A549 (cell line): ENCODE results near the gene TBX15. TPM values are rescaled to one million over a fixed set of nuclear protein-coding genes. Genes with fewer than 3 reads are reported as not detected.

Experiments used
- ATAC-seq, 2 experiments: fragments of 200-7000 bp in 1 of 2; fragments of >200 bp in 1 of 2; cut with Nextera tagmentation in 1 of 2; cut with Tn5 transposase in 1 of 2; 3 replicates each; pipeline versions ENCODE4 v1.8.0 to v1.9.1; 2018 to 2020; ENCODE audit warnings: mild to moderate bottlenecking in 1 of 2, moderate library complexity in 1 of 2
- CTCF ChIA-PET: fragments of 300-600 bp; sonication (Branson Sonifier 250); formaldehyde crosslinking; extraction: SDS; loops from one replicate; lab custom pipeline; 2021; ENCODE audit warnings: antibody characterized with exemption, inconsistent platforms; lab: Yijun Ruan, JAX
- POLR2A ChIA-PET: fragments of 350-600 bp; formaldehyde crosslinking; extraction: SDS; loops from one replicate; lab custom pipeline; 2021; ENCODE audit warnings: antibody characterized with exemption, inconsistent platforms; lab: Yijun Ruan, JAX
- DNase-seq, 2 experiments: peaks; one replicate each; pipeline versions ENCODE4 v3.0.0 to v3.0.0-alpha.2; 2011 to 2016; ENCODE audit warnings: low read depth in 1 of 2, low spot score in 1 of 2
- FAIRE-seq: peaks from 2 replicates; lab custom pipeline; 2011; peaks lifted over from hg19 to GRCh38; lab: Jason Lieb, UNC
- H3K27ac ChIP-seq, 2 experiments: fragments of >200 bp; sonication (Bioruptor Twin); formaldehyde crosslinking; 3 replicates each; pipeline ENCODE4 v1.5.1; 2016 to 2017
- H3K4me1 ChIP-seq: fragments of >200 bp; sonication (Bioruptor Twin); formaldehyde crosslinking; 3 replicates; pipeline ENCODE4 v1.6.1; 2016
- H3K4me2 ChIP-seq: fragments of >200 bp; sonication (Bioruptor Twin); formaldehyde crosslinking; 3 replicates; pipeline ENCODE4 v1.6.1; 2016
- H3K4me3 ChIP-seq: fragments of >200 bp; sonication (Bioruptor Twin); formaldehyde crosslinking; 3 replicates; pipeline ENCODE4 v1.5.1; 2016
- H3K9me3 ChIP-seq: fragments of >200 bp; sonication (Bioruptor Twin); formaldehyde crosslinking; 3 replicates; pipeline ENCODE4 v1.6.1; 2016
- CEBPB ChIP-seq, 2 experiments: fragments of >200 bp in 1 of 2; sonication (Bioruptor Twin) in 1 of 2; formaldehyde crosslinking in 1 of 2; IDR thresholded peaks; 2 replicates each; pipeline ENCODE4 v1.6.1; 2012 to 2016
- CHD4 ChIP-seq: fragments of 200-600 bp; sonication (generic); IDR thresholded peaks from 2 replicates; pipeline ENCODE4 v1.6.1; 2016; ENCODE audit warnings: antibody characterized with exemption, mild to moderate bottlenecking, borderline replicate concordance
- FOSB ChIP-seq: fragments of 250-450 bp; sonication (Bioruptor Pico); IDR thresholded peaks from 2 replicates; pipeline ENCODE4 v1.5.0; 2020; ENCODE audit warnings: mild to moderate bottlenecking, moderate library complexity
- FOSL2 ChIP-seq, 2 experiments: fragments of 450-650 bp in 1 of 2; fragments of >200 bp in 1 of 2; sonication (Bioruptor Twin) in 1 of 2; formaldehyde crosslinking; IDR thresholded peaks; 2 replicates each; pipeline versions ENCODE4 v1.5.0 to v1.6.1; 2016 to 2020; ENCODE audit warnings: mild to moderate bottlenecking in 1 of 2, moderate library complexity in 1 of 2
- HOXB5 ChIP-seq: fragments of 250-450 bp; sonication (Bioruptor Pico); IDR thresholded peaks from 2 replicates; pipeline ENCODE4 v1.5.0; 2020; ENCODE audit warnings: mild to moderate bottlenecking, moderate library complexity
- JUNB ChIP-seq: fragments of >200 bp; sonication (Bioruptor Twin); formaldehyde crosslinking; IDR thresholded peaks from 2 replicates; pipeline ENCODE4 v1.6.1; 2016
- KDM1A ChIP-seq: fragments of 200-600 bp; sonication (generic); IDR thresholded peaks from 2 replicates; pipeline ENCODE4 v1.6.1; 2016; ENCODE audit warnings: low read depth, mild to moderate bottlenecking
- KDM5A ChIP-seq: fragments of 200-600 bp; sonication (generic); IDR thresholded peaks from 2 replicates; pipeline ENCODE4 v1.6.1; 2016; ENCODE audit warnings: antibody characterized with exemption, mild to moderate bottlenecking
- MAX ChIP-seq: IDR thresholded peaks from 2 replicates; pipeline ENCODE4 v1.6.1; 2012
- MAZ ChIP-seq: fragments of 150-350 bp; IDR thresholded peaks from 2 replicates; pipeline ENCODE4 v1.6.1; 2014; ENCODE audit warnings: antibody characterized with exemption, low read depth, low read length, borderline replicate concordance
- NR3C1 ChIP-seq: fragments of >200 bp; sonication (Bioruptor Twin); formaldehyde crosslinking; IDR thresholded peaks from 3 replicates; pipeline ENCODE4 v1.6.1; 2017
- PBX3 ChIP-seq: IDR thresholded peaks from 2 replicates; pipeline ENCODE4 v1.6.1; 2012
- RARB ChIP-seq: fragments of 250-450 bp; sonication (Bioruptor Pico); IDR thresholded peaks from 2 replicates; pipeline ENCODE4 v1.8.0; 2021; ENCODE audit warnings: mild to moderate bottlenecking, moderate library complexity
- SREBF2 ChIP-seq: fragments of 450-650 bp; IDR thresholded peaks from 2 replicates; pipeline ENCODE4 v1.6.1; 2014; ENCODE audit warnings: mild to moderate bottlenecking, moderate library complexity
- ZC3H11A ChIP-seq: fragments of 450-650 bp; IDR thresholded peaks from 2 replicates; pipeline ENCODE4 v1.6.1; 2014; ENCODE audit warnings: antibody characterized with exemption, mild to moderate bottlenecking
- ZNF302 ChIP-seq: fragments of 250-450 bp; sonication (Bioruptor Pico); IDR thresholded peaks from 2 replicates; pipeline ENCODE4 v1.9.0; 2021; ENCODE audit warnings: inconsistent platforms, mild to moderate bottlenecking, moderate library complexity
- WGBS: methylation state at CpG from one replicate; pipeline ENCODE4 v1.1.6; 2017; ENCODE audit errors: missing lambda C conversion rate; 5-methylcytosine and 5-hydroxymethylcytosine counted together
- polyA plus RNA-seq, 4 experiments: library from polyadenylated mRNA; depleted of rRNA in 3 of 4; stranded (reverse); fragments of >200 nt; fragmentation: RNase III in 1 of 4; extraction: RNeasy Plus Mini Kit Qiagen cat#74134 plus additional on column Dnase treatment in 1 of 4; gene quantifications; 2 replicates in 3 of 4; 3 replicates in 1 of 4; pipeline ENCODE4 v1.2.3, GENCODE V29; 2011 to 2017
- TF ChIP-seq, protein P1 (sequence below): fragments of >200 bp; sonication (Bioruptor Twin); formaldehyde crosslinking; IDR thresholded peaks from 2 replicates; pipeline ENCODE4 v1.6.1; 2016
- TF ChIP-seq, protein P2 (sequence below): fragments of >200 bp; sonication (Bioruptor Twin); formaldehyde crosslinking; IDR thresholded peaks from 3 replicates; pipeline ENCODE4 v1.6.1; 2016
- TF ChIP-seq, protein P3 (sequence below): fragments of 150-350 bp; IDR thresholded peaks from 2 replicates; pipeline ENCODE4 v1.6.1; 2014; ENCODE audit warnings: low read depth, mild to moderate bottlenecking, low read length
- TF ChIP-seq, protein P4 (sequence below): fragments of 250-450 bp; sonication (Bioruptor Pico); IDR thresholded peaks from 2 replicates; pipeline ENCODE4 v1.5.0; 2020; ENCODE audit warnings: low read depth, mild to moderate bottlenecking, moderate library complexity

TBX15 gene
- polyA plus RNA-seq, 2 of the 4 experiments (the other 2 are of a cell fraction), result 0.04 TPM; not detected in 1

GRCh38 chr1:118963456-118964430 lies 24.4 kb downstream of the TBX15 start:
- ChIA-PET CTCF (no interaction called here), POLR2A (no interaction called here)
- DNase-seq, result peak in 1 of 2 experiments; percentile 55
- ATAC-seq, result peak in 1 of 2 experiments; percentile 32; a peak in 2 of 6 replicates
- H3K4me1 ChIP-seq, result peaks cover 40% of the 10 kb centered on the region
- WGBS, result 50% methylated on average over 3 of the region's 3 CpGs
- H3K27ac ChIP-seq, result peak overlapping the region; percentile 77 to 79
- no peak overlapping the region for H3K4me3 ChIP-seq
- TF ChIP-seq, protein P1, sequence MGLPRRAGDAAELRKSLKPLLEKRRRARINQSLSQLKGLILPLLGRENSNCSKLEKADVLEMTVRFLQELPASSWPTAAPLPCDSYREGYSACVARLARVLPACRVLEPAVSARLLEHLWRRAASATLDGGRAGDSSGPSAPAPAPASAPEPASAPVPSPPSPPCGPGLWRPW, result 0 out of 2 replicates have a peak, but pooled peaks have one; percentile 12
- TF ChIP-seq JUNB (peak; percentile 28; the same call in 1 of the 2 replicates), CEBPB (IDR thresholded peaks at IDR 0.05) (peak; percentile 9 to 68; a peak in 2 of 4 replicates), ZC3H11A (no peak), CHD4 (no peak), KDM5A (no peak), FOSL2 (IDR thresholded peaks at IDR 0.05) (0 out of 2 replicates have a peak, but pooled peaks have one; percentile 12), FOSL2 (CRISPR knock-in tag; IDR thresholded peaks at IDR 0.05) (no peak), FOSB (no peak), MAX (no peak), MAZ (no peak), ZNF302 (no peak)
- TF ChIP-seq, protein P2, sequence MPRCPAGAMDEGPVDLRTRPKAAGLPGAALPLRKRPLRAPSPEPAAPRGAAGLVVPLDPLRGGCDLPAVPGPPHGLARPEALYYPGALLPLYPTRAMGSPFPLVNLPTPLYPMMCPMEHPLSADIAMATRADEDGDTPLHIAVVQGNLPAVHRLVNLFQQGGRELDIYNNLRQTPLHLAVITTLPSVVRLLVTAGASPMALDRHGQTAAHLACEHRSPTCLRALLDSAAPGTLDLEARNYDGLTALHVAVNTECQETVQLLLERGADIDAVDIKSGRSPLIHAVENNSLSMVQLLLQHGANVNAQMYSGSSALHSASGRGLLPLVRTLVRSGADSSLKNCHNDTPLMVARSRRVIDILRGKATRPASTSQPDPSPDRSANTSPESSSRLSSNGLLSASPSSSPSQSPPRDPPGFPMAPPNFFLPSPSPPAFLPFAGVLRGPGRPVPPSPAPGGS, result no peak
- TF ChIP-seq, protein P3, sequence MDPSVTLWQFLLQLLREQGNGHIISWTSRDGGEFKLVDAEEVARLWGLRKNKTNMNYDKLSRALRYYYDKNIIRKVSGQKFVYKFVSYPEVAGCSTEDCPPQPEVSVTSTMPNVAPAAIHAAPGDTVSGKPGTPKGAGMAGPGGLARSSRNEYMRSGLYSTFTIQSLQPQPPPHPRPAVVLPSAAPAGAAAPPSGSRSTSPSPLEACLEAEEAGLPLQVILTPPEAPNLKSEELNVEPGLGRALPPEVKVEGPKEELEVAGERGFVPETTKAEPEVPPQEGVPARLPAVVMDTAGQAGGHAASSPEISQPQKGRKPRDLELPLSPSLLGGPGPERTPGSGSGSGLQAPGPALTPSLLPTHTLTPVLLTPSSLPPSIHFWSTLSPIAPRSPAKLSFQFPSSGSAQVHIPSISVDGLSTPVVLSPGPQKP, result no peak
- no peaks in the 10 kb centered on the region for H3K9me3 ChIP-seq
- peak overlapping the region; percentile 26 for H3K4me2 ChIP-seq
- FAIRE-seq, result no peak

DNA sequence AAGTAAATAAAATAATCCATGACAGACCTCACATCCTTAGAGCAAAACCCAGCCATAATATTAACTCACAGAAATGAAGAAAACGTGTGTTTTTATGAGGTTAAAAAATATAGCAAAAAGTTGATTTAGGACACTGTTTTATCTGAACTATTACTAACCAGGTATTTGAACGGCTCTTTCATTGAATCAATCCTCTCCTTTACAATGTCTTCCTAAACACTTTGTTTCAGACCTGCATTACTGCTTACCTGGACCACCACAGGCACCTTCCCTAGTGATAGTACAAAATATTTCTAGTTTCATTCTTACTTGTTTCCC lies 25.0 kb downstream of the TBX15 start:
- ATAC-seq, result no peak
- 44% methylated on average over 2 of the region's 2 CpGs for WGBS
- H3K4me3 ChIP-seq, result no peak overlapping the region
- no peaks in the 10 kb centered on the region for H3K9me3 ChIP-seq
- TF ChIP-seq KDM1A, result no peak
- TF ChIP-seq, protein P4, sequence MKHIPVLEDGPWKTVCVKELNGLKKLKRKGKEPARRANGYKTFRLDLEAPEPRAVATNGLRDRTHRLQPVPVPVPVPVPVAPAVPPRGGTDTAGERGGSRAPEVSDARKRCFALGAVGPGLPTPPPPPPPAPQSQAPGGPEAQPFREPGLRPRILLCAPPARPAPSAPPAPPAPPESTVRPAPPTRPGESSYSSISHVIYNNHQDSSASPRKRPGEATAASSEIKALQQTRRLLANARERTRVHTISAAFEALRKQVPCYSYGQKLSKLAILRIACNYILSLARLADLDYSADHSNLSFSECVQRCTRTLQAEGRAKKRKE (CRISPR knock-in tag), result no peak
- no peak for TF ChIP-seq MAZ
- no peak for TF ChIP-seq FOSB
- TF ChIP-seq, protein P2, result no peak
- TF ChIP-seq SREBF2, result no peak
- TF ChIP-seq HOXB5 (CRISPR knock-in tag), result no peak
- no peak for TF ChIP-seq PBX3
- TF ChIP-seq RARB (CRISPR knock-in tag), result no peak
- TF ChIP-seq NR3C1, result no peak
- H3K4me2 ChIP-seq, result peak overlapping the region; percentile 26
- POLR2A ChIA-PET, result no interaction called here
- no peak for DNase-seq
- CTCF ChIA-PET, result no interaction called here
- no peak for FAIRE-seq
- H3K27ac ChIP-seq, result peak overlapping the region; percentile 77 to 79; a peak in 5 of 6 replicates
- H3K4me1 ChIP-seq, result peaks cover 40% of the 10 kb centered on the region
